Ammon's horn (tissue), 1 donor: ENCODE data around the gene FBXL4.

Experiments used
- DNase-seq: peaks from one replicate; pipeline ENCODE4 v3.0.0-alpha.2; 2016; ENCODE audit warnings: low spot score

Gene FBXL4

GRCh38 chr6:98824902-98825599 lies 122.7 kb downstream of the FBXL4 start:
- no peak for DNase-seq

DNA sequence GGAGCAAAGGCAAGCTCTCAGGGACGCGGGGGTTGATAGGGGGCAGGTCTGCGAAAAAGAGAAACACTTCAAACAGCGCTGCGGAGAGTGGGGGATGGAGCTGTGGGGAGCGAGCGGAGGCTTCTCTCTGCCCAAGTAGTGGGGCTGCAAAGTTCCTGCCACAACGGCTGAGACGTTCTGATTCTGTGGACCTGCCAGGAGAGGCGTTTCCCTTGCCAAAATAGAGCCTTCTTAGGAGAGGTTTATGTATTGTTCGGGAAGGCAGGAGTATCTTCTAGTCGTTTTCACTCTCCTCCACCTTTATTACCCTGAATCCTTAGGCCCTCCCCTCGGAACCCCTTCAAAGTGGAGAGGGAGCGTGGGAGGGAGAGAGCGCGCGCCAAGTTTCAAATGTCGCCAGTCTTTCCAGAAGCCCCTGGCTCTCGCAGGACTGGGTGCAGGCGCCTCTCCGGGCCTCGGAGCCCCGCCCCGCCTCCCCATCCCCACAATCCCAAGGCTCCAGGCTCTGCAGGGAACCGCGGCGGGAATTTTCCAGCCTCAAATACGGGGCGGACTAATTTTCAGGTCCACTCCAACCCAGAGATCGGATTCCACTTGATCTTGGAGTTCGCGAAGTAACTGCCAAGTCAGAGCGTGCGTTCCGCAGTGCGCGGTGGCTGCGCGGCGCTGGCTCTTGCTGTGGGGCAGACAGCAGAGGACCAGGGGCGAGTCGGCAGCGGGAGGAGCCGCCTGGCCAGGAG lies 123.4 kb downstream of the FBXL4 start:
- no peak for DNase-seq

GRCh38 chr6:98823428-98824161 lies 124.2 kb downstream of the FBXL4 start:
- DNase-seq: no peak

DNA sequence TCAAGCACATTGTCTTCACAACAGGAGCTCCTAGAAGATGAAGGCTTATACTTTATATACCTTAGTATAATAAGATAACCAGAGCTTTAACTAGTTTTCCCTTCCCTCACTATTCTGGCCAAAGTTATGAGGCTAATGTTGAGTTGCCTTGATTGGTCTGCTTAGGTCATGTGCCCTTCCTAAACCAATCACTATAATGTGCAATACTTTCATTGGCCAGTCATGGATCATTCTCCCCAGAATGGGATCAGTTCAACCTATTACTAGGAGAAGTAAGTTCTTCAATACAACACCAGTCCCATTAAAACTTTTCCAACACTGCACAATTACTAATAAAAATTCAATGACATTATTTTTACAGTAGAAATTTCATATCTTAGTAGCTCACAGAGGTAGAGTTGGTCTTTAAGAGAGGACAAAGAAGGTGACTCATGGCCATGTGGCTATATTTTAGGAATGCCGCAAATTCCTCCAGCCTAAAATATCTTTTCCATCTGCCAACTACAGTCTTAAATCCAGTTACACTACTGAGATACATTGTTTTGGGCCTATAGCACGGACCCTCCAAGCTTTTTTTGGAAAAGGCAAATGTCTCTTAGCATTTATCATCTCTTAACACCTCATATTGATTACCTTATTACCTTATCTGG lies 125.9 kb downstream of the FBXL4 start:
- no peak for DNase-seq
